ENCODE measurements around the gene KIAA1217. TPM values are rescaled to one million over a fixed set of nuclear protein-coding genes. Genes with fewer than 3 reads are reported as not detected.

Gene KIAA1217
- total RNA-seq, 4 donors from 2014 or later: 12.7 to 156 (median 34.8) TPM

DNA sequence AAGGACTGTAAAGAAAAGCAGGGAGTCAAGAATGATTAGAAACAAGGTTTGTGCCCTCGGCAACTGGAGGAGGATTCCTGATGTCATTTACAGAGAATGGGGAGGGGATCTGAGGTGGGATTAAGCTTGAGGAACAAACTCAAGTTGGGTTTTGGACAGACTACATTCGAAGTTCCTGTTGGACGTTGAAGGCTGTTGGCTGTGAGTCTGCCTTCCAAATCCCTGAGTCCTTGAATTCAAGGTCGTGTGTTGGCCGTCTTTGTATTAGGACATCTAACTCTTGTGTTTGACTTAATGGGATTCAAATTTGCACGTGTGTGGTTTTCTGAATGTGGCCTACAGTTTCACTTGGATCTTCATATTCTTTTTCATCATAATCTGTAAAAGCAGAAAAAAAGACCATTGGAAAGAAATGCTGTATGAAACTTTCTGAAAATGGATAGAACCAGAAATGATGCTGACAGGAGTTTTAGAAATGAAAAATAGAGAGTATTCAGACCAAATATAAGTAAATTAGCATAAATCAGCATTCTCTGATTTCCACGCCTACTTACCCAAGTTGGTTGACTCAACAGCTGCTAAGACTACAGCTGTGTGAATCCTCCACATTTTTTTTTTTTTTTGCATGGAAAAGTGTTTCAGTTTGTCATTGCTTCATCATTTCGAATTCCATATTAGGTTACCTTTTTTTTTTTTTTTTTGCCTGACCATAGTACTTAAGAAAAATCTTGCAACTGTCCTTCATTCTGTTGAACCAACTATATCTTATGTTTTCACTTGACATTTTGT is 94.8 kb downstream of the KIAA1217 start:
- ATAC-seq (ENCODE audit: low FRiP score) (no peak), DNase-seq (ENCODE audit: low spot score) (no peak)
- TF ChIP-seq, protein P1, sequence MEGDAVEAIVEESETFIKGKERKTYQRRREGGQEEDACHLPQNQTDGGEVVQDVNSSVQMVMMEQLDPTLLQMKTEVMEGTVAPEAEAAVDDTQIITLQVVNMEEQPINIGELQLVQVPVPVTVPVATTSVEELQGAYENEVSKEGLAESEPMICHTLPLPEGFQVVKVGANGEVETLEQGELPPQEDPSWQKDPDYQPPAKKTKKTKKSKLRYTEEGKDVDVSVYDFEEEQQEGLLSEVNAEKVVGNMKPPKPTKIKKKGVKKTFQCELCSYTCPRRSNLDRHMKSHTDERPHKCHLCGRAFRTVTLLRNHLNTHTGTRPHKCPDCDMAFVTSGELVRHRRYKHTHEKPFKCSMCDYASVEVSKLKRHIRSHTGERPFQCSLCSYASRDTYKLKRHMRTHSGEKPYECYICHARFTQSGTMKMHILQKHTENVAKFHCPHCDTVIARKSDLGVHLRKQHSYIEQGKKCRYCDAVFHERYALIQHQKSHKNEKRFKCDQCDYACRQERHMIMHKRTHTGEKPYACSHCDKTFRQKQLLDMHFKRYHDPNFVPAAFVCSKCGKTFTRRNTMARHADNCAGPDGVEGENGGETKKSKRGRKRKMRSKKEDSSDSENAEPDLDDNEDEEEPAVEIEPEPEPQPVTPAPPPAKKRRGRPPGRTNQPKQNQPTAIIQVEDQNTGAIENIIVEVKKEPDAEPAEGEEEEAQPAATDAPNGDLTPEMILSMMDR (IDR thresholded peaks at IDR 0.05): no peak

DNA sequence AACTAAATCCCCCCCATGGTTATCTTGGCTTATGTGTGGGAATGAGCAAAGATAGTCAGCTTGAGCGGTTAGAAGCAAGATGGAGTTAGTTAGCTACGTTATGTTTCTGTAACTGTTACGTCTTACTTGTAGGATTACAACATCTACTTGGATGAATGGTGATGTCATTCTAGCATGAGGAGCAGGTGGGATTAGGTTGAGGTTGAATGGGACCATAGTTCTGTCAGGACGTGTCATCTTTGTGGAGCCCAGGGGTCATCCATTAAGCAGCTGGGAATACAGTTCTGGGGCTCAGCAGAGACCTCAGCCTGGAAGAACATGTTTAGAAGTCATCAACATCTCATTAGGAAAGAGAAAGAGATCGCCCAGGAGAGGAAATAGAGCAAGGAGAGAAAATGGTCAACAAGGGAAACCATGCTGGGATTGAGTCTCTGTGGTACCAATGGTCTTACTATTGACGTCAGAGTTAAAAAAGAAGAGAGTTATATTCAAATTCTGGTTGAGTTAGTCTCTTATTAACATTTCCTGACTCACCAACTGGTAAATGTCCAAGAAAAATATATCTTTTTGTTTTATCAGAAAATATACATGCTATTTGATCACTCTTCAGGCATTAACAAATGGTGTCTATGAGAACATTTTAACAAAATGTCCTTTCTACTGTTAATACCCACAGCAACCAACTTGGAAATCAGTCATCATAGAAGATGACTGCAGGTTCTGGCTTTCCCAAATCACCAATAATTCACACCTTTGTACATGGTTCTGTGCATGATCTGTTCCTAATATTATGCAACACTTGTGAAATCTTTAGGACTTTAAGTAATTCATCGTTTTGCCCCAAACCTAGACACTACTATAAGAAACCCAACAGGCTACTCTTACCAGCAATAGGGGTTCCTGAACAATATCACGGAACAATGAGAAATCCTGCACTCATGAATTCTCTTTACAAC is 96.9 kb downstream of the KIAA1217 start:
- ATAC-seq (ENCODE audit: low FRiP score): no peak
- TF ChIP-seq, protein P1 (IDR thresholded peaks at IDR 0.05): no peak
- DNase-seq (ENCODE audit: low spot score): no peak

DNA sequence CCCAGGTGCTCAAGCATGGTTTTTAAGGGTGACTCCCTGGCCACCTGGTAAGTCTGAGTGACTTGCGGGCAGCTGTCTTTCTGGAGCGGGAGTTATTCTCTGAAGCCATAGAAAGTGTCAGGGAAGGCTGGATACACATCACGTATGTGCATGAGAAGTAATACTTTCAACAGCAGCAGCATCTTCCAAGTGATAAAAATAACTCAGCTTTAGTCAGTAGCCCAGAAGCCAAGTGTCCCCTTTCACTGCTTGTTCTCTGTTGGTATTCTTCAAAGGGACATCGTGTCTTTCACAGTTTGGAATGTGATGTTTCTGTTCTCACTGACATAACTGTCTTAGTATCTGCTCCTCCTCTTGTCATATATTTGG is 97.6 kb downstream of the KIAA1217 start:
- DNase-seq (ENCODE audit: low spot score) (no peak), ATAC-seq (ENCODE audit: low FRiP score) (no peak)
- TF ChIP-seq, protein P1 (IDR thresholded peaks at IDR 0.05): no peak

DNA sequence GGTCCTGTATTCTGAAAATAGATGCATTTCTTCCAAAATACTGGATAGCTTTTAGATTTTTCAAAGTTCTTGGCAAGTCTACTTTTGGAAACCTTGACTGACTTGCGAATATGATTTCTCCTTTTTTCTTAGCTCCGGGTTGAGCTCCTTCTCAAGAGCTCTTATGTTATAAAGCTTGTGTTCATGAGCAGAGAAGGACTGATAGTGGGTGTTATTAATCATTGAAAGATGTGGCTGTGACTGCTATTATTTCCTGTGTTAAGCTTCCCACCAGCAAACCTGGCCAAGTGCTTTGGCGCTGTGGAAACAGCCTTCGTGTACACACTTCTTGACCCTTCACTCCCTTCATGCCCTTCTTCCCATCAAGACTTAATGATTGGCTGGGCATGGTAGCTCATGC is 98.2 kb downstream of the KIAA1217 start:
- TF ChIP-seq, protein P1 (IDR thresholded peaks at IDR 0.05): no peak
- DNase-seq (ENCODE audit: low spot score): no peak
- no peak for ATAC-seq (ENCODE audit: low FRiP score)

DNA sequence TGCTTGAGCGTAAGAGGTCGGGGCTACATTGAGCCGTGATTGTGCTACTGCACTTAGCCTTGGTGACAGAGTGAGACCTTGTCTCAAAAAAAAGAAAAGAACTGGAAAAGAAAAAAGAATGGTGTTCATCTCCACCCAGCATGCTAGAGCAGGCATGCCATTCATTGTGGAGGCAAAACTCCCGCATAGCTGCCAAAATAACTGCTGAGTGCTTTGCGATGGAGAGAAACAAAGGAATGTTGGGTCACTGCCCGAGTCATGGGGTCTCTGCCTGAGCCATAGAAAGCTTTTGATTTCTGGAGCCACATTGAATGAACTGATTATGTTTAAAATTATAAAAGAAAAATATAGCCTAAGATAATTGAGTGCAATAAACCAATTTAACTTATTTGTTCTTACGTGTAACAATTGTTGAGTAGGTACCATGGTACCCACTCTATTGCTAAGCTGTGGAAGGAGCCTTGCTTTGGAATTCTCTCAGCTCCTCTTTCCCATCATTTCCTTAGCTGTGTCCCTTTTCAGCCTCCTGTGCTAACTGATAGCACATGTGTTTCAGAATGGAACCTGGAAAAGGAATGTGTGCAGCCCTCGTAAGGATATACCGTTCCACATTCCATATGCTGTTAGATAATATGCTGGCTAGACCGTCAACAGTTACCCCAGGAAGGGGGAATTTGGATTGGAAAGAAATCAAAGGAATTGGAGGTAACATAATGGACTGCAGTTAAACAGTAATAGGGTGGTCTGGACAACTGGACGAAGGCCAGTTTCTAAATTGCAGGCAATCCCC is 99.0 kb downstream of the KIAA1217 start:
- no peak for DNase-seq (ENCODE audit: low spot score)
- TF ChIP-seq, protein P1 (IDR thresholded peaks at IDR 0.05): no peak
- ATAC-seq (ENCODE audit: low FRiP score): no peak

DNA sequence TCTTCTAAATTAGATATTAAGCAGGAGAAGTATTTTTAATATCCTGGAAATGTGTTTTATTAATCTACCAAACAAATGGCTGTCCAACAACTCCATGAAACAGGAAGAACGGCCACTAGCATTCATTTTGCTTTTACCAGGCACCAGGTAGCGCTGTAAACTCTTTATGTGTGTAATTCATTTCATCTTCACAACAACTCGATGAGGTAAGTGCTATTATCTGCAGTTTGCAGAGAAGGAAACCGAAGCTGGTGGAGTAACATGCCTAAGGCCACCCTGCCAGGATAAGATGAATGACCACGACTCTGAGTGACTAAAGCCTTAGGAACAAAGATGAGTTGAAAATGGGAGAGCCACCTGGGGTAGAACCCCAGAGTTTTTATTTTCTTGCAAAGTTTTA is 101.2 kb downstream of the KIAA1217 start:
- ATAC-seq (ENCODE audit: low FRiP score) (no peak), DNase-seq (ENCODE audit: low spot score) (no peak)
- TF ChIP-seq, protein P1 (IDR thresholded peaks at IDR 0.05): no peak
